K562 (cell line): Measurements from ENCODE around the gene STXBP4. TPM values are rescaled to one million over a fixed set of nuclear protein-coding genes. Genes with fewer than 3 reads are reported as not detected.

Source experiments
- ATAC-seq: fragments of 200-7000 bp; cut with Tn5 transposase; 3 replicates; pipeline ENCODE4 v1.9.1; 2020; ENCODE audit warnings: moderate library complexity
- BruUV-seq: library from RNA; stranded (reverse); fragments of 400-500 nt; replicated peaks from 2 replicates; lab custom pipeline; 2021; lab: Mats Ljungman, UMichigan
- CTCF ChIA-PET: fragments of 300-600 bp; formaldehyde crosslinking; extraction: SDS; loops from one replicate; lab custom pipeline; 2021; ENCODE audit warnings: low intra/inter-chr PET ratio; lab: Yijun Ruan, JAX
- POLR2A ChIA-PET: fragments of 300-600, 350-650 bp; sonication (Branson Sonifier 250); formaldehyde crosslinking; extraction: SDS; loops from one replicate; lab custom pipeline; 2021; ENCODE audit warnings: antibody characterized with exemption, inconsistent platforms; lab: Yijun Ruan, JAX
- DNase-seq, 4 experiments: peaks; one replicate each; pipeline versions ENCODE4 v3.0.0 to v3.0.0-alpha.2; 2011 to 2018; ENCODE audit warnings: low spot score in 3 of 4, mixed read lengths in 3 of 4; ENCODE audit errors: extremely low read depth in 1 of 4
- FAIRE-seq: peaks from 2 replicates; lab custom pipeline; 2011; peaks lifted over from hg19 to GRCh38; lab: Jason Lieb, UNC
- H2AFZ ChIP-seq: 2 replicates; pipeline ENCODE4 v1.6.0; 2011; ENCODE audit warnings: low read depth, low read length, control low read depth, inconsistent platforms
- H3K27ac ChIP-seq: fragments of 200-600 bp; 3 replicates; pipeline ENCODE4 v1.8.0; 2011; ENCODE audit warnings: low read depth, mild to moderate bottlenecking, control low read depth, inconsistent platforms, low read length, moderate library complexity, mixed read lengths; ENCODE audit errors: extremely low read depth
- H3K27me3 ChIP-seq, 2 experiments: fragments of 300-600 bp in 1 of 2; 2 replicates in 1 of 2; 3 replicates in 1 of 2; pipeline versions ENCODE4 v1.6.0 to v1.8.0; 2011; ENCODE audit warnings: inconsistent platforms in 2 of 2, low read length in 2 of 2, mild to moderate bottlenecking in 1 of 2, mixed read lengths in 1 of 2, moderate library complexity in 1 of 2; ENCODE audit not compliant: control insufficient read depth in 2 of 2, insufficient read depth in 2 of 2
- H3K36me3 ChIP-seq: fragments of 300-600 bp; 3 replicates; pipeline ENCODE4 v1.8.0; 2011; ENCODE audit warnings: mild to moderate bottlenecking, low read length, inconsistent platforms; ENCODE audit not compliant: control insufficient read depth, insufficient read depth
- H3K4me1 ChIP-seq, 2 experiments: fragments of 200-600 bp in 1 of 2; replicated peaks in 1 of 2; 2 replicates in 1 of 2; 3 replicates in 1 of 2; pipeline versions ENCODE4 v1.5.1 to v1.8.0; 2011; ENCODE audit warnings: inconsistent platforms in 2 of 2, low read length in 2 of 2, mild to moderate bottlenecking in 1 of 2, mixed read lengths in 1 of 2, moderate library complexity in 1 of 2; ENCODE audit not compliant: control insufficient read depth in 2 of 2, insufficient read depth in 2 of 2
- H3K4me2 ChIP-seq: 2 replicates; pipeline ENCODE4 v1.6.1; 2011; ENCODE audit warnings: low read length, control low read depth, inconsistent platforms, mixed read lengths; ENCODE audit not compliant: insufficient read depth
- H3K4me3 ChIP-seq: fragments of 200-600 bp; sonication (generic), shearing (Covaris generic); 2 replicates; pipeline ENCODE4 v1.5.1; 2016; ENCODE audit warnings: control low read depth, inconsistent platforms
- H3K79me2 ChIP-seq: fragments of 200-600 bp; 3 replicates; pipeline ENCODE4 v1.8.0; 2011; ENCODE audit warnings: low read length, inconsistent platforms; ENCODE audit not compliant: control insufficient read depth, insufficient read depth
- H3K9ac ChIP-seq, 2 experiments: 2 replicates each; pipeline versions ENCODE4 v1.6.0 to v1.6.1; 2011; ENCODE audit warnings: low read depth in 2 of 2, low read length in 2 of 2, control low read depth in 1 of 2, inconsistent platforms in 1 of 2, mild to moderate bottlenecking in 1 of 2, mixed read lengths in 1 of 2; ENCODE audit not compliant: insufficient read depth in 1 of 2
- H3K9me1 ChIP-seq: one replicate; pipeline ENCODE4 v1.6.0; 2011; ENCODE audit warnings: inconsistent platforms, mild to moderate bottlenecking, low read length, moderate library complexity; ENCODE audit not compliant: control insufficient read depth, insufficient read depth
- H3K9me3 ChIP-seq: replicated peaks from 2 replicates; pipeline ENCODE4 v1.5.1; 2011; ENCODE audit warnings: low read depth, low read length, inconsistent platforms; ENCODE audit not compliant: control insufficient read depth, insufficient read depth
- H4K20me1 ChIP-seq: replicated peaks from 2 replicates; pipeline ENCODE4 v1.6.1; 2011; ENCODE audit warnings: low read length, inconsistent platforms, mixed read lengths; ENCODE audit not compliant: control insufficient read depth, insufficient read depth
- CBX1 ChIP-seq: sonication (generic); IDR thresholded peaks from 2 replicates; pipeline ENCODE4 v1.6.1; 2016; ENCODE audit warnings: antibody characterized with exemption, low read depth, mild to moderate bottlenecking
- FOS ChIP-seq: IDR thresholded peaks from 3 replicates; pipeline ENCODE4 v1.6.1; 2011; ENCODE audit not compliant: insufficient read length; ENCODE audit errors: extremely low read depth
- HDAC6 ChIP-seq: IDR thresholded peaks from 2 replicates; pipeline ENCODE4 v1.6.1; 2012; ENCODE audit warnings: low read depth, mild to moderate bottlenecking, control low read depth, inconsistent platforms, low read length, moderate library complexity
- HES1 ChIP-seq: fragments of 450-650 bp; IDR thresholded peaks from 2 replicates; pipeline ENCODE4 v1.6.1; 2016; ENCODE audit warnings: low read depth, mild to moderate bottlenecking, moderate library complexity
- MBD2 ChIP-seq: sonication (generic); IDR thresholded peaks from 2 replicates; pipeline ENCODE4 v1.6.1; 2016; ENCODE audit warnings: low read depth, borderline replicate concordance
- MLX ChIP-seq, 2 experiments: fragments of 450-650 bp in 1 of 2; sonication (generic) in 1 of 2; formaldehyde crosslinking; conservative IDR thresholded peaks; 2 replicates each; pipeline versions ENCODE4 v1.4.0 to v1.8.1; 2020 to 2022; ENCODE audit warnings: mild to moderate bottlenecking in 1 of 2, missing genetic modification reagents in 1 of 2
- NELFE ChIP-seq: IDR thresholded peaks from 2 replicates; pipeline ENCODE4 v1.6.1; 2011; ENCODE audit warnings: mild to moderate bottlenecking; ENCODE audit not compliant: insufficient read depth, insufficient read length
- NR2C1 ChIP-seq, 2 experiments: fragments of 450-650 bp; IDR thresholded peaks; 2 replicates each; pipeline ENCODE4 v1.6.1; 2017; ENCODE audit warnings: mild to moderate bottlenecking in 2 of 2, antibody characterized with exemption in 1 of 2, inconsistent platforms in 1 of 2, missing compliant biosample characterization in 1 of 2, missing genetic modification characterization in 1 of 2
- NR2F6 ChIP-seq: fragments of 450-650 bp; formaldehyde crosslinking; IDR thresholded peaks from 2 replicates; pipeline ENCODE4 v1.4.0; 2020; ENCODE audit warnings: mild to moderate bottlenecking
- RREB1 ChIP-seq: fragments of 250-450 bp; sonication (Bioruptor Pico); IDR thresholded peaks from 2 replicates; pipeline ENCODE4 v1.4.0; 2020
- SIX5 ChIP-seq, 2 experiments: IDR thresholded peaks; 2 replicates each; pipeline ENCODE4 v1.6.1; 2011; ENCODE audit warnings: low read length in 2 of 2, borderline replicate concordance in 1 of 2, low read depth in 1 of 2, mild to moderate bottlenecking in 1 of 2, moderate library complexity in 1 of 2; ENCODE audit not compliant: insufficient read depth in 1 of 2
- SMARCE1 ChIP-seq: fragments of 450-650 bp; IDR thresholded peaks from 2 replicates; pipeline ENCODE4 v1.7.1; 2016; ENCODE audit warnings: mild to moderate bottlenecking
- TBL1XR1 ChIP-seq, 2 experiments: IDR thresholded peaks; 2 replicates each; pipeline ENCODE4 v1.6.1; 2012; ENCODE audit warnings: improper control_type of control experiment in 2 of 2, low read length in 2 of 2, mild to moderate bottlenecking in 1 of 2
- TCF3 ChIP-seq: sonication (generic); formaldehyde crosslinking; IDR thresholded peaks from 2 replicates; pipeline ENCODE4 v1.4.0; 2020; ENCODE audit warnings: mild to moderate bottlenecking, missing genetic modification reagents
- ZNF436 ChIP-seq: fragments of 250-450, 450-650 bp; sonication (Bioruptor Pico); formaldehyde crosslinking; IDR thresholded peaks from 2 replicates; pipeline ENCODE4 v1.7.0; 2020; ENCODE audit warnings: mild to moderate bottlenecking
- ZNF764 ChIP-seq: fragments of 250-450 bp; sonication (Bioruptor Pico); IDR thresholded peaks from 2 replicates; pipeline ENCODE4 v1.4.0; 2020; ENCODE audit warnings: low read depth, mild to moderate bottlenecking, moderate library complexity
- ZNF766 ChIP-seq: fragments of 200-800 bp; sonication (Bioruptor generic); conservative IDR thresholded peaks from 2 replicates; pipeline ENCODE4 v1.6.1; 2016; ENCODE audit warnings: missing genetic modification characterization, missing compliant biosample characterization
- WGBS: fragments of 100-300 bp; shearing (Covaris generic); methylation state at CpG from one replicate; pipeline ENCODE4 v1.1.6; 2016; ENCODE audit warnings: low coverage, mixed read lengths; ENCODE audit not compliant: insufficient coverage; ENCODE audit errors: missing lambda C conversion rate; 5-methylcytosine and 5-hydroxymethylcytosine counted together
- in situ Hi-C: fragments of 300-500 bp; cut with MboI; formaldehyde crosslinking; loops from 4 replicates; pipeline ENCODE4 v1.15.0; 2018; ENCODE audit warnings: inconsistent platforms, mixed read lengths
- intact Hi-C: fragments of 100-400 bp; cut with micrococcal nuclease; formaldehyde crosslinking; loops from 2 replicates; pipeline ENCODE4 v1.14.2; 2022
- polyA plus RNA-seq, 8 experiments: library from polyadenylated mRNA; depleted of rRNA in 4 of 8; stranded (reverse) in 5 of 8; unstranded in 3 of 8; fragments of >200 nt; fragmentation: Nextera tagmentation in 2 of 8; fragmentation: Illumina TruSeq in 1 of 8; extraction: Ambion mirVana in 2 of 8; extraction: Trizol in 1 of 8; gene quantifications; 2 replicates each; pipeline versions ENCODE4 v1.2.1 to v1.2.3, GENCODE V29; 2011 to 2014; ENCODE audit warnings: inconsistent platforms in 1 of 8, missing spikeins in 1 of 8
- total RNA-seq, 7 experiments: library from RNA; depleted of rRNA in 6 of 7; stranded (reverse); fragments of >200 nt in 6 of 7; fragmentation: Illumina TruSeq in 2 of 7; extraction: Trizol in 2 of 7; gene quantifications; 2 replicates each; pipeline versions ENCODE4 v1.2.1 to v1.2.3, GENCODE V29; 2011 to 2021; ENCODE audit warnings: low replicate concordance in 1 of 7

STXBP4 gene
- total and polyA plus RNA-seq, 9 of the 15 experiments (the other 6 are each of a cell fraction or from before 2014, with no cell fraction given), result 11.6 to 23.2 (median 18.5) TPM

DNA sequence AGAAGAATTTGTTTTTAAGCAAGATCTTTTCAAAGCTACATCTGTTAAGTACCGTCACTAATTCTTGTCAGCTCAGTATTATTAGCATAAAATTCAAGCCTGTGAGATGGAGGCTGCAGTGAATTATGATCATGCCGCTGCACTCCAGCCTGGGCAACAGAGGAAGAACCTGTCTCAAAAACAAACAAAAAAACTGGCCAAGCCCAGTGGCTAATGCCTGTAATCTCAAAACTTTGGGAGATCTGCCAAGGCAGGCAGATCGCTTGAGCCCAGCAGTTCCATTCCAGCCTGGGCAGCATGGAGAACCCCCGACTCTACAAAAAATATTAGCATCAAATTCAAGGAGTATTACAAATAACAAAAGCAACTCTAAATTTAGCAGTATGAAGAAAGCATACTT lies 88.0 kb downstream of the STXBP4 start:
- ATAC-seq (no peak), DNase-seq (no peak), FAIRE-seq (no peak)
- Histone ChIP-seq H4K20me1 (no peaks in the 10 kb centered on the region), H3K9me1 (no peaks in the 10 kb centered on the region), H3K27ac (no peak overlapping the region), H3K79me2 (no peaks in the 10 kb centered on the region), H3K4me1 (peaks cover 0 to 3% of the 10 kb centered on the region in 2 experiments; a peak in 1 of 5 replicates), H3K9me3 (no peaks in the 10 kb centered on the region), H3K4me2 (no peak overlapping the region), H3K9ac (no peak overlapping the region; a peak in 1 of 4 replicates), H3K36me3 (no peaks in the 10 kb centered on the region), H3K27me3 (no peaks in the 10 kb centered on the region), H2AFZ (no peak overlapping the region), H3K4me3 (no peak overlapping the region)
- 66% methylated on average over 4 of the region's 4 CpGs for WGBS
- no TSS peak for BruUV-seq
- POLR2A ChIA-PET, result no interaction called here
- CTCF ChIA-PET, result no interaction called here
- intact Hi-C loops (loop anchor here (10.0 kb wide), 1 partner anchor 298 kb away; no protein-coding TSS in a partner anchor), in situ Hi-C loops (no loop called here)
- TF ChIP-seq SMARCE1 (no peak), HES1 (no peak), CBX1 (no peak), HDAC6 (no peak), MLX (CRISPR knock-in tag; conservative IDR thresholded peaks at IDR 0.05) (no peak), FOS (no peak), NR2F6 (no peak), NELFE (no peak), NR2C1 (IDR thresholded peaks at IDR 0.05) (no peak), NR2C1 (tag; IDR thresholded peaks at IDR 0.05) (no peak), ZNF766 (CRISPR knock-in tag) (no peak), SIX5 (IDR thresholded peaks at IDR 0.05; ENCODE audit: borderline replicate concordance in 1 of 2, insufficient read depth in 1 of 2, low read depth in 1 of 2, low read length in 2 of 2) (no peak), RREB1 (no peak), TCF3 (CRISPR knock-in tag) (no peak), MBD2 (no peak), ZNF436 (CRISPR knock-in tag) (no peak), ZNF764 (CRISPR knock-in tag) (no peak), TBL1XR1 (IDR thresholded peaks at IDR 0.05; ENCODE audit: low read length in 2 of 2) (no peak)
